GM18870 (cell line): ENCODE data around the gene CROCC2.

Source experiments
- ATAC-seq: cut with Tn5 transposase; IDR thresholded peaks from one replicate; pipeline ENCODE4 v1.9.1; 2021; ENCODE audit warnings: moderate library complexity; ENCODE audit not compliant: unreplicated experiment

Gene CROCC2

GRCh38 chr2:241033336-241033987 is 127.3 kb downstream of the CROCC2 start:
- ATAC-seq: no peak

GRCh38 chr2:241033994-241034393 is 127.9 kb downstream of the CROCC2 start:
- no peak for ATAC-seq

GRCh38 chr2:241034490-241035141 is 128.5 kb downstream of the CROCC2 start:
- ATAC-seq: no peak

- ATAC-seq: no peak
These were observed 129.1 kb downstream of the CROCC2 start for GRCh38 chr2:241035142-241035817.

GRCh38 chr2:241035818-241036396 is 129.8 kb downstream of the CROCC2 start:
- no peak for ATAC-seq

- no peak for ATAC-seq
These were observed 130.3 kb downstream of the CROCC2 start for GRCh38 chr2:241036397-241036963.

GRCh38 chr2:241036964-241037421 is 130.9 kb downstream of the CROCC2 start:
- no peak for ATAC-seq

- ATAC-seq: no peak
These were observed 131.4 kb downstream of the CROCC2 start for GRCh38 chr2:241037498-241037897.

GRCh38 chr2:241038374-241039180 is 132.4 kb downstream of the CROCC2 start:
- ATAC-seq: no peak

GRCh38 chr2:241039416-241039815 is 133.3 kb downstream of the CROCC2 start:
- no peak for ATAC-seq

- ATAC-seq: no peak
These were observed 134.1 kb downstream of the CROCC2 start for GRCh38 chr2:241040081-241040803.

- ATAC-seq: no peak
These were observed 135.5 kb downstream of the CROCC2 start for GRCh38 chr2:241041589-241042158.
